Fibroblast of lung (primary cell): ENCODE results near the gene OTOGL. TPM values are rescaled to one million over a fixed set of nuclear protein-coding genes. Genes with fewer than 3 reads are reported as not detected.
"Not testable (repeated sequence)": the region's sequence is repeated elsewhere in the genome, so short reads cannot be mapped to it uniquely, and the experiment has no call there.

Experiments
- DNase-seq, 2 donors: peaks; one replicate each; pipeline versions ENCODE4 v3.0.0 to v3.0.0-alpha.2; 2010; ENCODE audit warnings: low read depth in 2 of 2
- H2AFZ ChIP-seq: 2 replicates; pipeline ENCODE4 v1.5.1; 2012; ENCODE audit warnings: low read length, control low read depth, inconsistent platforms
- H3K27ac ChIP-seq: 2 replicates; pipeline ENCODE4 v1.5.1; 2011; ENCODE audit warnings: low read length, control low read depth; ENCODE audit not compliant: insufficient read depth
- H3K27me3 ChIP-seq: 2 replicates; pipeline ENCODE4 v1.5.1; 2011; ENCODE audit warnings: mild to moderate bottlenecking, low read length; ENCODE audit not compliant: control insufficient read depth, insufficient read depth
- H3K36me3 ChIP-seq: 2 replicates; pipeline ENCODE4 v1.5.1; 2011; ENCODE audit warnings: low read length; ENCODE audit not compliant: control insufficient read depth, insufficient read depth
- H3K4me1 ChIP-seq: 2 replicates; pipeline ENCODE4 v1.5.1; 2011; ENCODE audit warnings: low read length; ENCODE audit not compliant: control insufficient read depth, insufficient read depth; ENCODE audit errors: extremely low read depth
- H3K4me2 ChIP-seq: 2 replicates; pipeline ENCODE4 v1.5.1; 2011; ENCODE audit warnings: low read length, control low read depth; ENCODE audit not compliant: insufficient read depth; ENCODE audit errors: extremely low read depth
- H3K4me3 ChIP-seq, 4 experiments: fragments of 200-600 bp in 1 of 4; sonication (generic) in 1 of 4; replicated peaks in 1 of 4; 2 replicates each; pipeline ENCODE4 v1.5.1; 2011 to 2016; ENCODE audit warnings: low read length in 4 of 4, low read depth in 3 of 4, mild to moderate bottlenecking in 3 of 4, control low read depth in 2 of 4, inconsistent platforms in 1 of 4, mixed read lengths in 1 of 4; ENCODE audit not compliant: insufficient read depth in 1 of 4; ENCODE audit errors: control extremely low read depth in 1 of 4
- H3K79me2 ChIP-seq: 2 replicates; pipeline ENCODE4 v1.5.1; 2012; ENCODE audit warnings: mild to moderate bottlenecking, low read length, inconsistent platforms; ENCODE audit not compliant: control insufficient read depth, insufficient read depth
- H3K9ac ChIP-seq: 2 replicates; pipeline ENCODE4 v1.5.1; 2011; ENCODE audit warnings: mild to moderate bottlenecking, low read length, control low read depth; ENCODE audit not compliant: insufficient read depth
- H3K9me3 ChIP-seq: 2 replicates; pipeline ENCODE4 v1.5.1; 2012; ENCODE audit warnings: low read depth, low read length; ENCODE audit not compliant: control insufficient read depth, insufficient read depth
- H4K20me1 ChIP-seq: 2 replicates; pipeline ENCODE4 v1.5.1; 2011; ENCODE audit warnings: low read length; ENCODE audit not compliant: control insufficient read depth, insufficient read depth; ENCODE audit errors: extremely low read depth
- EZH2 ChIP-seq: IDR thresholded peaks from 2 replicates; pipeline ENCODE4 v1.5.1; 2012; ENCODE audit warnings: low read length, control low read depth, mild to moderate bottlenecking; ENCODE audit errors: missing control alignments
- polyA plus RNA-seq, 2 donors: library from polyadenylated mRNA; depleted of rRNA in 1 of 2; stranded (reverse) in 1 of 2; unstranded in 1 of 2; fragments of >200 nt; gene quantifications; 2 replicates each; pipeline ENCODE4 v1.2.1, GENCODE V29; 2011 to 2012; ENCODE audit warnings: missing spikeins in 1 of 2
- total RNA-seq: library from RNA; depleted of rRNA; stranded (reverse); fragments of >200 nt; gene quantifications from 2 replicates; pipeline ENCODE4 v1.2.1, GENCODE V29; 2014
- TF ChIP-seq, protein P1 (sequence below), 2 donors: IDR thresholded peaks in 1 of 2; conservative IDR thresholded peaks in 1 of 2; 1 replicate in 1 of 2; 2 replicates in 1 of 2; pipeline ENCODE4 v1.5.1; 2011 to 2012; ENCODE audit warnings: low read length in 2 of 2, control low read depth in 1 of 2, inconsistent platforms in 1 of 2, low read depth in 1 of 2, mild to moderate bottlenecking in 1 of 2

OTOGL gene
- total and polyA plus RNA-seq, 2 donors (not counting 1 experiment from before 2014, with no cell fraction given): 0.15 to 0.17 TPM

DNA sequence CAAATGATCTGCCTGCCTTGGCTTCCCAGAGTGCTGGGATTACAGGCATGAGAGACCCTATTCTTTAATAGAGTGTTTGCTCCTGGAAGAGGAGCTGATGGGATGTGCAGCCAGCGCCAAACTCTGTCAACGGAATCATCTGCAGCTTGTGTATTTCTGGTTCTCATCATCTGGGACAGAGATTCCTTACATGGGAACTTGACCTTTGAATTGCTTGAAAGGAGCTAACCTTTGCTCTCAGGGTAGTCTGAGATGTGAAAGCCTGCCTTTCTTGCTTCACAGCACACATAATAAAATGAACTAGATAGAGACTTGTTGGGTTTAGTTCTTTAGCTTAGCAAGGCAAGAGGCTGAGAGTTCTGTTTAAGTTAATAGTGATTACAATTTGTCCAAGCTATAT lies 120.0 kb downstream of the OTOGL start:
- H2AFZ ChIP-seq: no peak overlapping the region
- TF ChIP-seq, protein P1, sequence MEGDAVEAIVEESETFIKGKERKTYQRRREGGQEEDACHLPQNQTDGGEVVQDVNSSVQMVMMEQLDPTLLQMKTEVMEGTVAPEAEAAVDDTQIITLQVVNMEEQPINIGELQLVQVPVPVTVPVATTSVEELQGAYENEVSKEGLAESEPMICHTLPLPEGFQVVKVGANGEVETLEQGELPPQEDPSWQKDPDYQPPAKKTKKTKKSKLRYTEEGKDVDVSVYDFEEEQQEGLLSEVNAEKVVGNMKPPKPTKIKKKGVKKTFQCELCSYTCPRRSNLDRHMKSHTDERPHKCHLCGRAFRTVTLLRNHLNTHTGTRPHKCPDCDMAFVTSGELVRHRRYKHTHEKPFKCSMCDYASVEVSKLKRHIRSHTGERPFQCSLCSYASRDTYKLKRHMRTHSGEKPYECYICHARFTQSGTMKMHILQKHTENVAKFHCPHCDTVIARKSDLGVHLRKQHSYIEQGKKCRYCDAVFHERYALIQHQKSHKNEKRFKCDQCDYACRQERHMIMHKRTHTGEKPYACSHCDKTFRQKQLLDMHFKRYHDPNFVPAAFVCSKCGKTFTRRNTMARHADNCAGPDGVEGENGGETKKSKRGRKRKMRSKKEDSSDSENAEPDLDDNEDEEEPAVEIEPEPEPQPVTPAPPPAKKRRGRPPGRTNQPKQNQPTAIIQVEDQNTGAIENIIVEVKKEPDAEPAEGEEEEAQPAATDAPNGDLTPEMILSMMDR (conservative IDR thresholded peaks at IDR 0.05 in 1 of 2, IDR thresholded peaks at IDR 0.05 in 1 of 2; ENCODE audit: low read depth in 1 of 2, low read length in 2 of 2): no peak
- TF ChIP-seq EZH2: no peak
- no peak overlapping the region for H3K27ac ChIP-seq
- no peaks in the 10 kb centered on the region for H3K4me1 ChIP-seq
- H4K20me1 ChIP-seq: no peaks in the 10 kb centered on the region
- no peaks in the 10 kb centered on the region for H3K36me3 ChIP-seq
- H3K9ac ChIP-seq: no peak overlapping the region
- no peaks in the 10 kb centered on the region for H3K79me2 ChIP-seq
- no peak overlapping the region for H3K4me3 ChIP-seq
- peak in 1 of 2 donors; percentile 19 for DNase-seq
- H3K27me3 ChIP-seq: no peaks in the 10 kb centered on the region
- no peaks in the 10 kb centered on the region for H3K9me3 ChIP-seq
- no peak overlapping the region for H3K4me2 ChIP-seq

DNA sequence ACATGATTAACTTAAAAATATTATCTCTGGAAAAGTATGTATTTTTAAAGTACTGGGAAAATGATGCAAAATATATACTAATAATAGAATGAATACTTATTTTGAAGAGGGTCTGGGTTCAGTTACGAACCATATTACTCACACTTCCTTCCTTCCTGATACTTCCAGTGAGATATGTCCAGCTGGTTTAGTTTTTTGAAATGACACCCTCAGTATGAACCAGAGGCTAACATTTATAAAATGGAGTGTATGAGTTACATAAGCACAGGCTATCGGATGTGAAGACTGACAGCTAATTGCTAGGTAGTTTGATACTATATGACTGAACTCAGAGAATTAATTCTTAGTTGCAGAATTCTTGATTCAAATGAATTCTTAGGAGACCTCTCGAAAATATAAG lies 122.9 kb downstream of the OTOGL start:
- no peak overlapping the region for H3K4me2 ChIP-seq
- H3K36me3 ChIP-seq: no peaks in the 10 kb centered on the region
- no peak overlapping the region for H2AFZ ChIP-seq
- H4K20me1 ChIP-seq: no peaks in the 10 kb centered on the region
- H3K79me2 ChIP-seq: no peaks in the 10 kb centered on the region
- no peak for DNase-seq
- H3K9me3 ChIP-seq: no peaks in the 10 kb centered on the region
- H3K4me1 ChIP-seq: no peaks in the 10 kb centered on the region
- no peak overlapping the region for H3K9ac ChIP-seq
- no peak overlapping the region for H3K27ac ChIP-seq
- no peak overlapping the region for H3K4me3 ChIP-seq
- no peaks in the 10 kb centered on the region for H3K27me3 ChIP-seq
- no peak for TF ChIP-seq EZH2

DNA sequence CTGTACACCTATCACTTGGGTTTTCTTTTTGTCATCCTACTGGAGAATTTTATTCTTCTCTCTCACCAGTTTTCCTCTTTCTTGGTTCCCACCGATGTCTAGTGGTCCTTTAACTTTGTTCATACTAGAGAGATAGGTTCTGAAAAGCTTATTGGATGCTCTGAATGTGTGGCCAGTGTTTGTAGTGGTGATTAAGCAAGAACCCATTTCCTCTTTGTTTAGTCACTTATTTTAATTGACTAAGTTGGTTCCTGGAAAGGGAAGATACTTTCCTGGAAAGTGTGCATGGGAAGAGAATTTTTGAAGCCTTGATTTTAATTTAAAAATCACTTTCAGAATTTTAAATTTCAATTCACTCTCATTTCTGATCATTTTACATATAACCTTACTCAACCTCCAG lies 127.2 kb downstream of the OTOGL start:
- Histone ChIP-seq H3K4me2 (no peak overlapping the region), H4K20me1 (no peaks in the 10 kb centered on the region), H2AFZ (no peak overlapping the region), H3K9ac (no peak overlapping the region), H3K36me3 (no peaks in the 10 kb centered on the region), H3K9me3 (no peaks in the 10 kb centered on the region), H3K4me3 (no peak overlapping the region), H3K79me2 (no peaks in the 10 kb centered on the region), H3K4me1 (no peaks in the 10 kb centered on the region), H3K27ac (no peak overlapping the region), H3K27me3 (no peaks in the 10 kb centered on the region)
- peak; percentile 16 to 77 for DNase-seq
- TF ChIP-seq EZH2: no peak
- TF ChIP-seq, protein P1 (conservative IDR thresholded peaks at IDR 0.05 in 1 of 2, IDR thresholded peaks at IDR 0.05 in 1 of 2; ENCODE audit: low read depth in 1 of 2, low read length in 2 of 2): no peak

DNA sequence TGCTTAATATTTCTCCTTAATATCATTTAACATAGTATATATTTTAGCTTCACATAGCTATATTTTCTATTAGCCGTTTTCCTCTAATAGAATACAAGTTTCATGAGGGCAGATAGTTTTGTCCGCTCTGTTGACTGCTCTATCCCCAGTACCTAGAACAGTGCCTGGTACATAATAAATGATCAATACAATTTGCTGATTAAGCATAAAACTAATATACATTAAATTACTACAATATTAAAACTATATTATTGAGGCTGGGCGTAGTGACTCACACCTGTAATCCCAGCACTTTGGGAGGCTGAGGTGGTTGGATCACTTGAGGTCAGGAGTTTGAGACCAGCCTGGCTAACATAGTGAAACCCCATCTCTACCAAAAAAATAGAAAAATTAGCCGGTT lies 128.6 kb downstream of the OTOGL start:
- H3K4me2 ChIP-seq: not testable (repeated sequence)

More for the DNA sequence above, 128.6 kb downstream of the OTOGL start:
- H3K27me3 ChIP-seq, H2AFZ ChIP-seq, DNase-seq, H3K27ac ChIP-seq, H3K4me1 ChIP-seq, H3K9me3 ChIP-seq, H4K20me1 ChIP-seq, H3K4me3 ChIP-seq, H3K36me3 ChIP-seq, H3K79me2 ChIP-seq, H3K9ac ChIP-seq: not testable (repeated sequence)
